Measurements from ENCODE around the gene SDHAF3.

SDHAF3 gene

GRCh38 chr7:97081521-97082300, 35.8 kb upstream of the SDHAF3 start:
- TF ChIP-seq, protein P1, sequence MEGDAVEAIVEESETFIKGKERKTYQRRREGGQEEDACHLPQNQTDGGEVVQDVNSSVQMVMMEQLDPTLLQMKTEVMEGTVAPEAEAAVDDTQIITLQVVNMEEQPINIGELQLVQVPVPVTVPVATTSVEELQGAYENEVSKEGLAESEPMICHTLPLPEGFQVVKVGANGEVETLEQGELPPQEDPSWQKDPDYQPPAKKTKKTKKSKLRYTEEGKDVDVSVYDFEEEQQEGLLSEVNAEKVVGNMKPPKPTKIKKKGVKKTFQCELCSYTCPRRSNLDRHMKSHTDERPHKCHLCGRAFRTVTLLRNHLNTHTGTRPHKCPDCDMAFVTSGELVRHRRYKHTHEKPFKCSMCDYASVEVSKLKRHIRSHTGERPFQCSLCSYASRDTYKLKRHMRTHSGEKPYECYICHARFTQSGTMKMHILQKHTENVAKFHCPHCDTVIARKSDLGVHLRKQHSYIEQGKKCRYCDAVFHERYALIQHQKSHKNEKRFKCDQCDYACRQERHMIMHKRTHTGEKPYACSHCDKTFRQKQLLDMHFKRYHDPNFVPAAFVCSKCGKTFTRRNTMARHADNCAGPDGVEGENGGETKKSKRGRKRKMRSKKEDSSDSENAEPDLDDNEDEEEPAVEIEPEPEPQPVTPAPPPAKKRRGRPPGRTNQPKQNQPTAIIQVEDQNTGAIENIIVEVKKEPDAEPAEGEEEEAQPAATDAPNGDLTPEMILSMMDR (IDR thresholded peaks at IDR 0.05; ENCODE audit: poor library complexity, severe bottlenecking), result no peak
- no peak overlapping the region for H3K4me3 ChIP-seq (ENCODE audit: severe bottlenecking)
- H3K27me3 ChIP-seq (ENCODE audit: insufficient read depth, poor library complexity, severe bottlenecking), result peaks cover 4% of the 10 kb centered on the region
- H3K27ac ChIP-seq (ENCODE audit: poor library complexity, severe bottlenecking), result no peak overlapping the region
- H3K4me1 ChIP-seq (ENCODE audit: insufficient read depth, poor library complexity, severe bottlenecking), result no peaks in the 10 kb centered on the region
- DNase-seq (ENCODE audit: low spot score), result no peak
- no peak for ATAC-seq (ENCODE audit: low read depth)
- no peaks in the 10 kb centered on the region for H3K36me3 ChIP-seq (ENCODE audit: low read depth)
- no peaks in the 10 kb centered on the region for H3K9me3 ChIP-seq (ENCODE audit: severe bottlenecking)

DNA sequence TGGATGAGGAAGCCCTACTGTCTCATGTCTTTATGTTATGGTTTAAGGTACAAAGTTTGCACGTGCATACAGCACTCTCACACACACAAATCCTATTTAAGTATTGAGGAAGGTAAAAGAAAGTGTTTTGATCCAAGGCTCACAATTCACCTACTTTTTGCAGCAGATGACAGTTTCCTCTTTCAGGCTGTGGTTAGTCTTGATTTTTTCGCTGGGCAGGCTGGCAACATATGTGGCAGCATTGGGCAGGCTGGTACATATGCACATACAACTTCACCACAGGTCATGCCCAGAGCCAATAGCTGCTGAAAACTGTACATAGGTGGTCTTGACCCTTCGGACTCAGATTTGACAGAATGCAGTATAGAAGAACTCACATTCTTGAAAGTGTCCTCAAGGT, 29.1 kb upstream of the SDHAF3 start:
- ATAC-seq (ENCODE audit: low read depth) (no peak), DNase-seq (ENCODE audit: low spot score) (no peak)
- Histone ChIP-seq H3K9me3 (ENCODE audit: severe bottlenecking) (no peaks in the 10 kb centered on the region), H3K27me3 (ENCODE audit: insufficient read depth, poor library complexity, severe bottlenecking) (peaks cover 18% of the 10 kb centered on the region), H3K27ac (ENCODE audit: poor library complexity, severe bottlenecking) (no peak overlapping the region), H3K4me3 (ENCODE audit: severe bottlenecking) (no peak overlapping the region), H3K4me1 (ENCODE audit: insufficient read depth, poor library complexity, severe bottlenecking) (no peaks in the 10 kb centered on the region), H3K36me3 (ENCODE audit: low read depth) (no peaks in the 10 kb centered on the region)
- TF ChIP-seq, protein P1 (IDR thresholded peaks at IDR 0.05; ENCODE audit: poor library complexity, severe bottlenecking), result no peak

DNA sequence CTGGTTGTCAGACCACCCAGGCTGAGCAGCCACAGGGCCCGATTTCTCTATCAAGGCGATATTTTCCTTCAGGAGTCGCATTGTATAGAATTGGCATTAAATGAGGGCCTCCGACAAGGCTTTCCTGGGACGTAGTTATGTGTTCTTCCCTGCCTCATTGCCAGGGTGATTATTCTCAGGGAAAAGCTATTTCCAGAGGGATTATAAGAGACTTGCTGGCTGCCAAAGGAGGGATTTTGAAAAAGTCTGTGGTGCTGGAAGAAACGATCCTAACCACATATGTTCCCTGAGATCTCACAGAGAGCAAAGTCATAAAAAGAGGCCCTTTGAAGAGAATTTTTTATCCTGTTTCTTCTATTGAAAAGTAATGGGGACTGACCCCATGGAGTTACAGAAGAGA, 27.7 kb upstream of the SDHAF3 start:
- H3K36me3 ChIP-seq (ENCODE audit: low read depth), result no peaks in the 10 kb centered on the region
- H3K27me3 ChIP-seq (ENCODE audit: insufficient read depth, poor library complexity, severe bottlenecking), result peaks cover 18% of the 10 kb centered on the region
- no peak overlapping the region for H3K27ac ChIP-seq (ENCODE audit: poor library complexity, severe bottlenecking)
- TF ChIP-seq, protein P1 (IDR thresholded peaks at IDR 0.05; ENCODE audit: poor library complexity, severe bottlenecking), result no peak
- H3K9me3 ChIP-seq (ENCODE audit: severe bottlenecking), result no peaks in the 10 kb centered on the region
- no peaks in the 10 kb centered on the region for H3K4me1 ChIP-seq (ENCODE audit: insufficient read depth, poor library complexity, severe bottlenecking)
- H3K4me3 ChIP-seq (ENCODE audit: severe bottlenecking), result no peak overlapping the region
- DNase-seq (ENCODE audit: low spot score) (no peak), ATAC-seq (ENCODE audit: low read depth) (no peak)

DNA sequence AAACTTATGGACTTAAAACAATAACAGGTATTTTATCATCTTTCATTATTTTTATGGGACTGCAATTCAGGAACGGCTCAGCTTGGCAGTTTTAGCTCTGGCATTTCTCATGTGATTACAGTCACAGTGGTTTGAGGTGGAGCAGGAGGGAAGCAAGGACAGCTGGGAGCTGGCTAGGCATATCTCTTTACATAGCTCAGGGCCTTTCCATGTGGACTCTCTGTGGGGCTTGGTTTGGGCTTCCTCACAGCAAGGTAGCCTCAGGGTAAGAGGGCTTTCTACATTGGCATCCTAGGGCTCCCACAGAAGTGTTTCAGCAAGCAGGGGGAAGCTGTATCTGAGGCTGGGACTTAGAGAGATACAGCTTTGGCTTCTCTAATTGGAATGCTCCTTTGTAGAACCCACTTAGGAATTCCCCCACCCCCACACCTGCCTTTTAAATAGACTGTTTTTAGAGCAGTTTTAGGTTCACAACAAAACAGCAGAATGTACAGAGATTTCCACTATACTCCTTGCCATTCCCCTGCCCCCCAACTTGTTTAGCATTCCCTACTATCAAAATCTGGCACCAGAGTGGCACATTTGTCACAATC, 26.6 kb upstream of the SDHAF3 start:
- H3K36me3 ChIP-seq (ENCODE audit: low read depth), result no peaks in the 10 kb centered on the region
- no peaks in the 10 kb centered on the region for H3K4me1 ChIP-seq (ENCODE audit: insufficient read depth, poor library complexity, severe bottlenecking)
- no peaks in the 10 kb centered on the region for H3K9me3 ChIP-seq (ENCODE audit: severe bottlenecking)
- peaks cover 18% of the 10 kb centered on the region for H3K27me3 ChIP-seq (ENCODE audit: insufficient read depth, poor library complexity, severe bottlenecking)
- no peak overlapping the region for H3K4me3 ChIP-seq (ENCODE audit: severe bottlenecking)
- TF ChIP-seq, protein P1 (IDR thresholded peaks at IDR 0.05; ENCODE audit: poor library complexity, severe bottlenecking), result no peak
- no peak for ATAC-seq (ENCODE audit: low read depth)
- DNase-seq (ENCODE audit: low spot score), result no peak
- no peak overlapping the region for H3K27ac ChIP-seq (ENCODE audit: poor library complexity, severe bottlenecking)
